MCF 10A (cell line): ENCODE results near the gene KCTD13. TPM values are rescaled to one million over a fixed set of nuclear protein-coding genes. Genes with fewer than 3 reads are reported as not detected.

Experiments
- BruUV-seq: library from RNA; stranded (reverse); fragments of 400-500 nt; replicated peaks from 2 replicates; lab custom pipeline; 2021; lab: Mats Ljungman, UMichigan
- CTCF ChIA-PET: fragments of 300-600 bp; sonication (Branson Sonifier 250); formaldehyde crosslinking; extraction: SDS; loops from one replicate; lab custom pipeline; 2021; ENCODE audit warnings: antibody characterized with exemption, inconsistent platforms; lab: Yijun Ruan, JAX
- POLR2A ChIA-PET: fragments of 300-600, 350-650 bp; sonication (Branson Sonifier 250); formaldehyde crosslinking; extraction: SDS; loops from one replicate; lab custom pipeline; 2020; ENCODE audit warnings: antibody characterized with exemption, inconsistent platforms; lab: Yijun Ruan, JAX
- DNase-seq: peaks from one replicate; pipeline ENCODE4 v3.0.0-alpha.2; 2018; ENCODE audit not compliant: unreplicated experiment
- H3K27ac Mint-ChIP-seq: one replicate; pipeline ENCODE4 v1.8.0; 2022; ENCODE audit warnings: mild to moderate bottlenecking, low read depth, mixed read lengths; ENCODE audit not compliant: unreplicated experiment
- H3K27me3 Mint-ChIP-seq: one replicate; pipeline ENCODE4 v1.8.0; 2022; ENCODE audit warnings: mixed read lengths; ENCODE audit not compliant: insufficient read depth, unreplicated experiment
- H3K36me3 Mint-ChIP-seq: one replicate; pipeline ENCODE4 v1.8.0; 2022; ENCODE audit warnings: mild to moderate bottlenecking, moderate library complexity, mixed read lengths; ENCODE audit not compliant: insufficient read depth, unreplicated experiment
- H3K4me1 Mint-ChIP-seq: one replicate; pipeline ENCODE4 v1.8.0; 2022; ENCODE audit warnings: mixed read lengths; ENCODE audit not compliant: insufficient read depth, unreplicated experiment
- H3K4me3 Mint-ChIP-seq: one replicate; pipeline ENCODE4 v1.8.0; 2022; ENCODE audit warnings: mild to moderate bottlenecking, moderate library complexity, mixed read lengths; ENCODE audit not compliant: unreplicated experiment
- H3K9me3 Mint-ChIP-seq: one replicate; pipeline ENCODE4 v1.8.0; 2022; ENCODE audit warnings: mixed read lengths; ENCODE audit not compliant: unreplicated experiment
- CTCF ChIP-seq: fragments of 200-600 bp; IDR thresholded peaks from one replicate; pipeline ENCODE4 v1.8.0; 2022; ENCODE audit warnings: antibody characterized with exemption, mild to moderate bottlenecking; ENCODE audit not compliant: unreplicated experiment
- intact Hi-C: fragments of 100-400 bp; cut with micrococcal nuclease; formaldehyde crosslinking; loops from 2 replicates; pipeline ENCODE4 v1.14.1; 2022
- total RNA-seq: library from RNA; stranded (reverse); gene quantifications from 2 replicates; pipeline ENCODE4 v1.2.3, GENCODE V29; 2022

KCTD13 gene
- total RNA-seq, 1 experiment from 2014 or later = 38.9 TPM

- CTCF ChIA-PET = interaction anchor here (0.7 to 1.2 kb wide), 10 partner anchors 20 to 166 kb away, joined by 3 to 6 read pairs (median 4); partner anchors contain the start of genes HIRIP3, SEZ6L2 and TBX6
- Mint-ChIP-seq H3K4me1 (peaks cover 27% of the 10 kb centered on the region), H3K9me3 (no peaks in the 10 kb centered on the region), H3K36me3 (peaks cover 39% of the 10 kb centered on the region), H3K27me3 (no peaks in the 10 kb centered on the region), H3K27ac (peak within 1 kb of the TSS; percentile 98), H3K4me3 (peak within 1 kb of the TSS; percentile 96)
- POLR2A ChIA-PET = interaction anchor here (0.6 to 5.8 kb wide), 31 partner anchors 9 to 214 kb away, joined by 3 to 75 read pairs (median 4); partner anchors contain the start of genes ASPHD1, CDIPT, HIRIP3 and INO80E
- BruUV-seq = no TSS peak
- intact Hi-C loops = loop anchor here (2.0 kb wide), 2 partner anchors 47 to 111 kb away; partner anchors contain the start of genes CDIPT and KCTD13
- DNase-seq = peak; percentile 97
- no peak for TF ChIP-seq CTCF
These were observed 47.6 kb upstream of the KCTD13 start, which contains the start of gene TAOK2 for GRCh38 chr16:29973384-29974246. TAOK2 (plus strand) TSS chr16:29973868; CDS start chr16:29977773, 3,905 bp downstream.

- CTCF ChIA-PET = interaction anchor here (0.6 to 1.2 kb wide), 12 partner anchors 20 to 1658 kb away, joined by 3 to 6 read pairs (median 4); partner anchors contain the start of genes HIRIP3, PAGR1, TBX6 and TLCD3B
- Mint-ChIP-seq H3K27me3 (no peaks in the 10 kb centered on the region), H3K36me3 (peaks cover 39% of the 10 kb centered on the region), H3K4me1 (peaks cover 27% of the 10 kb centered on the region), H3K4me3 (peak overlapping the region; percentile 96), H3K9me3 (no peaks in the 10 kb centered on the region), H3K27ac (peak overlapping the region; percentile 98)
- no peak for DNase-seq
- no peak for TF ChIP-seq CTCF
- intact Hi-C loops = no loop called here
- POLR2A ChIA-PET = interaction anchor here (0.6 to 5.8 kb wide), 27 partner anchors 11 to 214 kb away, joined by 3 to 75 read pairs (median 4); partner anchors contain the start of genes ASPHD1, CDIPT, HIRIP3 and INO80E
- BruUV-seq = no TSS peak
These were observed 47.0 kb upstream of the KCTD13 start for GRCh38 chr16:29972992-29973383.

- no peaks in the 10 kb centered on the region for H3K9me3 Mint-ChIP-seq
- H3K27me3 Mint-ChIP-seq = no peaks in the 10 kb centered on the region
- POLR2A ChIA-PET = interaction anchor here (1.0 to 5.8 kb wide), 11 partner anchors 11 to 157 kb away, joined by 3 to 75 read pairs (median 6); partner anchors contain the start of genes ASPHD1, CDIPT, HIRIP3 and INO80E
- peaks cover 27% of the 10 kb centered on the region for H3K4me1 Mint-ChIP-seq
- peak overlapping the region; percentile 98 for H3K27ac Mint-ChIP-seq
- TF ChIP-seq CTCF = no peak
- BruUV-seq = no TSS peak
- H3K4me3 Mint-ChIP-seq = no peak overlapping the region
- intact Hi-C loops = no loop called here
- CTCF ChIA-PET = interaction anchor here (0.6 to 1.2 kb wide), 9 partner anchors 21 to 1657 kb away, joined by 3 to 6 read pairs (median 3); partner anchors contain the start of genes PAGR1, TBX6 and TLCD3B
- H3K36me3 Mint-ChIP-seq = peaks cover 41% of the 10 kb centered on the region
- DNase-seq = no peak
These were observed 46.5 kb upstream of the KCTD13 start for GRCh38 chr16:29972500-29972899.

GRCh38 chr16:29971304-29971703 is 45.3 kb upstream of the KCTD13 start:
- POLR2A ChIA-PET = interaction anchor here (0.7 to 5.8 kb wide), 2 partner anchors 9 to 45 kb away, joined by 3 to 75 read pairs; partner anchors contain the start of genes KCTD13 and TMEM219
- intact Hi-C loops = no loop called here
- H3K9me3 Mint-ChIP-seq = no peaks in the 10 kb centered on the region
- peaks cover 17% of the 10 kb centered on the region for H3K4me1 Mint-ChIP-seq
- DNase-seq = no peak
- no peaks in the 10 kb centered on the region for H3K27me3 Mint-ChIP-seq
- CTCF ChIA-PET = interaction anchor here (0.6 to 1.2 kb wide), 4 partner anchors 10 to 182 kb away, joined by 3 to 7 read pairs (median 4); partner anchors contain the start of gene TMEM219
- H3K4me3 Mint-ChIP-seq = no peak overlapping the region
- no peak overlapping the region for H3K27ac Mint-ChIP-seq
- TF ChIP-seq CTCF = no peak
- H3K36me3 Mint-ChIP-seq = peaks cover 46% of the 10 kb centered on the region
- no TSS peak for BruUV-seq
